H1 (cell line): ENCODE measurements around the gene KRT37. TPM values are rescaled to one million over a fixed set of nuclear protein-coding genes. Genes with fewer than 3 reads are reported as not detected.

Experiments used
- CTCF ChIA-PET: fragments of 300-600 bp; sonication (Branson Sonifier 250); formaldehyde crosslinking; loops from one replicate; lab custom pipeline; 2021; ENCODE audit not compliant: partially characterized antibody; lab: Charles Lee
- POLR2A ChIA-PET: fragments of 300-600 bp; sonication (Branson Sonifier 250); formaldehyde crosslinking; loops from one replicate; lab custom pipeline; 2021; ENCODE audit warnings: inconsistent platforms; ENCODE audit not compliant: partially characterized antibody; lab: Charles Lee
- DNase-seq, 2 experiments: peaks; one replicate each; pipeline versions ENCODE4 v3.0.0 to v3.0.0-alpha.2; 2010 to 2022; ENCODE audit warnings: low spot score in 2 of 2, low read depth in 1 of 2, mixed read lengths in 1 of 2
- FAIRE-seq: peaks from 2 replicates; lab custom pipeline; 2011; peaks lifted over from hg19 to GRCh38; lab: Jason Lieb, UNC
- H2AFZ ChIP-seq: 2 replicates; pipeline ENCODE4 v1.8.1; 2012; ENCODE audit warnings: low read length, inconsistent platforms
- H2AK5ac ChIP-seq: 2 replicates; pipeline ENCODE4 v1.6.1; 2013; ENCODE audit warnings: low read depth, low read length
- H2BK120ac ChIP-seq: replicated peaks from 2 replicates; pipeline ENCODE3; 2013; ENCODE audit warnings: low read depth, low read length, inconsistent platforms
- H2BK12ac ChIP-seq: 2 replicates; pipeline ENCODE4 v1.6.1; 2013; ENCODE audit warnings: low read depth, low read length
- H2BK15ac ChIP-seq: 2 replicates; pipeline ENCODE4 v1.6.1; 2013; ENCODE audit warnings: low read length
- H2BK20ac ChIP-seq: 2 replicates; pipeline ENCODE4 v1.6.1; 2013; ENCODE audit warnings: low read length
- H2BK5ac ChIP-seq: 2 replicates; pipeline ENCODE4 v1.6.1; 2013; ENCODE audit warnings: low read depth, low read length
- H3K14ac ChIP-seq: 2 replicates; pipeline ENCODE4 v1.6.1; 2013; ENCODE audit warnings: inconsistent platforms; ENCODE audit not compliant: insufficient read length
- H3K18ac ChIP-seq: 2 replicates; pipeline ENCODE4 v1.6.1; 2013; ENCODE audit warnings: low read length; ENCODE audit errors: extremely low read depth
- H3K23ac ChIP-seq: 2 replicates; pipeline ENCODE4 v1.6.1; 2013; ENCODE audit warnings: inconsistent platforms; ENCODE audit not compliant: insufficient read length
- H3K23me2 ChIP-seq: 2 replicates; pipeline ENCODE4 v1.6.1; 2013; ENCODE audit warnings: low read depth, low read length
- H3K27ac ChIP-seq: 2 replicates; pipeline ENCODE4 v1.6.1; 2011; ENCODE audit warnings: low read depth, low read length, inconsistent platforms
- H3K27me3 ChIP-seq, 4 experiments: replicated peaks in 1 of 4; 1 replicate in 1 of 4; 2 replicates in 3 of 4; pipeline versions ENCODE4 v1.6.1 to v1.8.1; 2011 to 2013; ENCODE audit warnings: low read length in 3 of 4, mild to moderate bottlenecking in 3 of 4, inconsistent platforms in 2 of 4, mixed read lengths in 2 of 4, moderate library complexity in 1 of 4; ENCODE audit not compliant: control insufficient read depth in 3 of 4, insufficient read depth in 3 of 4; ENCODE audit errors: extremely low read depth in 1 of 4
- H3K36me3 ChIP-seq, 4 experiments: 2 replicates each; pipeline versions ENCODE4 v1.6.1 to v1.8.1; 2011 to 2013; ENCODE audit warnings: mild to moderate bottlenecking in 4 of 4, low read length in 3 of 4, moderate library complexity in 2 of 4, control low read depth in 1 of 4, inconsistent platforms in 1 of 4; ENCODE audit not compliant: insufficient read depth in 4 of 4, control insufficient read depth in 2 of 4
- H3K4ac ChIP-seq: replicated peaks from 2 replicates; pipeline ENCODE3; 2013; ENCODE audit warnings: low read length, low read depth, mixed read lengths, inconsistent platforms; ENCODE audit not compliant: insufficient read length
- H3K4me1 ChIP-seq, 4 experiments: replicated peaks in 1 of 4; 1 replicate in 1 of 4; 2 replicates in 3 of 4; pipeline versions ENCODE4 v1.6.1 to v1.8.1; 2011 to 2013; ENCODE audit warnings: low read length in 3 of 4, inconsistent platforms in 2 of 4, mixed read lengths in 1 of 4; ENCODE audit not compliant: insufficient read depth in 4 of 4, control insufficient read depth in 3 of 4
- H3K4me2 ChIP-seq, 2 experiments: 2 replicates each; pipeline versions ENCODE4 v1.6.1 to v1.8.1; 2011 to 2013; ENCODE audit warnings: low read depth in 2 of 2, low read length in 2 of 2, control low read depth in 1 of 2, inconsistent platforms in 1 of 2, mild to moderate bottlenecking in 1 of 2; ENCODE audit not compliant: insufficient read depth in 1 of 2
- H3K4me3 ChIP-seq, 4 experiments: fragments of 200-600, 300-600 bp in 1 of 4; sonication (generic), shearing (Covaris generic), sonication (Bioruptor Twin) in 1 of 4; 2 replicates each; pipeline versions ENCODE4 v1.5.1 to v1.8.1; 2011 to 2016; ENCODE audit warnings: low read length in 4 of 4, low read depth in 3 of 4, control low read depth in 2 of 4, inconsistent platforms in 2 of 4, mild to moderate bottlenecking in 2 of 4, mixed read lengths in 1 of 4, moderate library complexity in 1 of 4; ENCODE audit not compliant: insufficient read depth in 2 of 4; ENCODE audit errors: extremely low read depth in 1 of 4
- H3K56ac ChIP-seq: replicated peaks from 2 replicates; pipeline ENCODE3; 2013; ENCODE audit warnings: low read depth, mild to moderate bottlenecking, mixed read lengths, low read length, inconsistent platforms; ENCODE audit not compliant: insufficient read length
- H3K79me1 ChIP-seq: 2 replicates; pipeline ENCODE4 v1.6.1; 2013; ENCODE audit warnings: low read depth, low read length, control low read depth
- H3K79me2 ChIP-seq, 2 experiments: 2 replicates each; pipeline versions ENCODE4 v1.6.1 to v1.8.1; 2012 to 2013; ENCODE audit warnings: low read length in 2 of 2, mild to moderate bottlenecking in 2 of 2, inconsistent platforms in 1 of 2; ENCODE audit not compliant: insufficient read depth in 2 of 2, control insufficient read depth in 1 of 2
- H3K9ac ChIP-seq, 4 experiments: replicated peaks in 1 of 4; 1 replicate in 1 of 4; 2 replicates in 3 of 4; pipeline versions ENCODE4 v1.6.1 to v1.8.1; 2011 to 2013; ENCODE audit warnings: low read depth in 3 of 4, low read length in 3 of 4, control low read depth in 2 of 4, mild to moderate bottlenecking in 2 of 4, moderate library complexity in 2 of 4, inconsistent platforms in 1 of 4; ENCODE audit errors: extremely low read depth in 1 of 4
- H3K9me3 ChIP-seq, 2 experiments: 2 replicates each; pipeline versions ENCODE4 v1.6.1 to v1.8.1; 2012 to 2013; ENCODE audit warnings: mild to moderate bottlenecking in 2 of 2, moderate library complexity in 2 of 2, control low read depth in 1 of 2, inconsistent platforms in 1 of 2, low read depth in 1 of 2, low read length in 1 of 2, mixed read lengths in 1 of 2; ENCODE audit not compliant: insufficient read depth in 2 of 2
- H4K20me1 ChIP-seq, 2 experiments: replicated peaks in 1 of 2; 2 replicates each; pipeline versions ENCODE3 to v1.8.1; 2011 to 2013; ENCODE audit warnings: inconsistent platforms in 2 of 2, low read length in 2 of 2, mild to moderate bottlenecking in 1 of 2; ENCODE audit not compliant: insufficient read depth in 2 of 2, control insufficient read depth in 1 of 2
- H4K5ac ChIP-seq: 2 replicates; pipeline ENCODE4 v1.6.1; 2013; ENCODE audit warnings: low read length, low read depth, mixed read lengths, inconsistent platforms; ENCODE audit not compliant: insufficient read length
- H4K8ac ChIP-seq: 2 replicates; pipeline ENCODE4 v1.8.0; 2013; ENCODE audit warnings: mild to moderate bottlenecking, moderate library complexity, low read length, inconsistent platforms; ENCODE audit not compliant: insufficient read depth; ENCODE audit errors: extremely low read depth
- H4K91ac ChIP-seq: replicated peaks from 2 replicates; pipeline ENCODE3; 2013; ENCODE audit warnings: low read length, mixed read lengths, inconsistent platforms; ENCODE audit not compliant: insufficient read length
- ATF2 ChIP-seq: IDR thresholded peaks from 2 replicates; pipeline ENCODE4 v1.6.1; 2012; ENCODE audit warnings: low read length, inconsistent platforms
- CEBPB ChIP-seq: IDR thresholded peaks from 2 replicates; pipeline ENCODE4 v1.6.1; 2012; ENCODE audit warnings: low read depth, low read length
- CREB1 ChIP-seq: IDR thresholded peaks from 2 replicates; pipeline ENCODE4 v1.6.1; 2012; ENCODE audit warnings: inconsistent platforms
- EP300 ChIP-seq, 2 experiments: IDR thresholded peaks; 1 replicate in 1 of 2; 2 replicates in 1 of 2; pipeline ENCODE4 v1.6.1; 2011 to 2012; ENCODE audit warnings: low read depth in 2 of 2, low read length in 2 of 2, mild to moderate bottlenecking in 2 of 2, borderline replicate concordance in 1 of 2, inconsistent platforms in 1 of 2, moderate library complexity in 1 of 2
- EZH2 ChIP-seq: fragments of 200-600 bp; sonication (generic); IDR thresholded peaks from 2 replicates; pipeline ENCODE4 v1.7.1; 2012; ENCODE audit warnings: low read depth, mild to moderate bottlenecking, moderate library complexity, low read length, inconsistent platforms; ENCODE audit not compliant: severe bottlenecking
- JUND ChIP-seq: IDR thresholded peaks from 2 replicates; pipeline ENCODE4 v1.6.1; 2011; ENCODE audit warnings: mild to moderate bottlenecking, improper control_type of control experiment, low read length
- KDM5A ChIP-seq: fragments of 200-600 bp; IDR thresholded peaks from 2 replicates; pipeline ENCODE4 v1.7.1; 2012; ENCODE audit warnings: mild to moderate bottlenecking, low read length, inconsistent platforms, mixed read lengths
- POLR2A ChIP-seq, 2 experiments: IDR thresholded peaks; 1 replicate in 1 of 2; 2 replicates in 1 of 2; pipeline ENCODE4 v1.6.1; 2011; ENCODE audit warnings: low read depth in 2 of 2, low read length in 2 of 2, mild to moderate bottlenecking in 2 of 2; ENCODE audit errors: control extremely low read depth in 1 of 2
- POU5F1 ChIP-seq: IDR thresholded peaks from 2 replicates; pipeline ENCODE4 v1.6.1; 2011; ENCODE audit warnings: low read depth, mild to moderate bottlenecking, low read length, moderate library complexity
- RXRA ChIP-seq: IDR thresholded peaks from 2 replicates; pipeline ENCODE4 v1.6.1; 2011; ENCODE audit warnings: low read depth, mild to moderate bottlenecking, low read length, moderate library complexity; ENCODE audit not compliant: insufficient read depth
- SAP30 ChIP-seq: fragments of 300-600 bp; sonication (generic); IDR thresholded peaks from 2 replicates; pipeline ENCODE4 v1.7.1; 2012; ENCODE audit warnings: low read length, moderate library complexity, mild to moderate bottlenecking, inconsistent platforms; ENCODE audit not compliant: insufficient read depth, insufficient replicate concordance
- SP4 ChIP-seq: IDR thresholded peaks from 2 replicates; pipeline ENCODE4 v1.6.1; 2012; ENCODE audit warnings: low read length, inconsistent platforms
- TEAD4 ChIP-seq: IDR thresholded peaks from 2 replicates; pipeline ENCODE4 v1.6.1; 2012; ENCODE audit warnings: low read depth, low read length, inconsistent platforms, mixed read lengths
- WGBS, 2 experiments: shearing (Covaris generic) in 1 of 2; methylation state at CpG; one replicate each; pipeline versions ENCODE4 v1.1.6 to v1.1.7; 2013 to 2015; ENCODE audit warnings: low lambda C conversion rate in 2 of 2, mixed read lengths in 2 of 2, inconsistent platforms in 1 of 2, low coverage in 1 of 2, missing lambda C conversion rate in 1 of 2; ENCODE audit not compliant: insufficient replicate concordance in 2 of 2, insufficient coverage in 1 of 2, insufficient read length in 1 of 2; ENCODE audit errors: extremely low coverage in 1 of 2, missing lambda C conversion rate in 1 of 2; 5-methylcytosine and 5-hydroxymethylcytosine counted together
- polyA plus RNA-seq, 7 experiments: library from polyadenylated mRNA; depleted of rRNA in 3 of 7; stranded (reverse) in 5 of 7; unstranded in 2 of 7; fragments of >200 nt in 5 of 7; fragments of 200-250 nt in 2 of 7; gene quantifications; 1 replicate in 5 of 7; 2 replicates in 1 of 7; 4 replicates in 1 of 7; pipeline versions ENCODE4 v1.2.1 to v1.2.3, GENCODE V29; 2011 to 2013; ENCODE audit warnings: missing spikeins in 2 of 7, mixed read lengths in 2 of 7
- total RNA-seq: library from RNA; stranded (reverse); fragmentation: NEBNext Ultra II Directional; extraction: Animal tissue kit (Norgen Biotek cat#: 25700); gene quantifications from 2 replicates; pipeline ENCODE4 v1.2.1, GENCODE V29; 2021

Gene KRT37
- total and polyA plus RNA-seq, 2 of the 8 experiments (the other 6 are each of a cell fraction or from before 2014, with no cell fraction given) = not detected

- WGBS, 2 experiments = 57% methylated on average over 2 of the region's 2 CpGs; no CpG with 5 or more reads in 1 of the 2 experiments
- Histone ChIP-seq H2BK120ac (no peak overlapping the region), H2AK5ac (no peak overlapping the region), H3K18ac (no peak overlapping the region), H4K8ac (no peak overlapping the region), H3K23ac (no peak overlapping the region), H4K5ac (no peak overlapping the region), H3K4me2 (no peak overlapping the region), H3K14ac (no peak overlapping the region), H2BK15ac (no peak overlapping the region), H3K56ac (no peak overlapping the region), H3K23me2 (no peaks in the 10 kb centered on the region; the same call in 1 of the 2 replicates), H2BK5ac (no peak overlapping the region), H3K79me1 (no peaks in the 10 kb centered on the region), H3K27me3 (no peaks in the 10 kb centered on the region; a peak in 1 of 7 replicates), H3K27ac (no peak overlapping the region), H2BK12ac (no peak overlapping the region), H3K9me3 (peaks cover 3 to 5% of the 10 kb centered on the region in 2 experiments; a peak in 2 of 4 replicates), H3K4ac (no peak overlapping the region), H2BK20ac (no peak overlapping the region), H3K9ac (no peak overlapping the region), H2AFZ (no peak overlapping the region), H4K20me1 (no peaks in the 10 kb centered on the region), H3K4me3 (no peak overlapping the region), H3K36me3 (no peaks in the 10 kb centered on the region), H4K91ac (no peak overlapping the region), H3K79me2 (no peaks in the 10 kb centered on the region), H3K4me1 (no peaks in the 10 kb centered on the region; a peak in 1 of 7 replicates)
- DNase-seq = no peak
- CTCF ChIA-PET = interaction anchor here (1.0 to 3.1 kb wide), 8 partner anchors 10 to 124 kb away, joined by 3 to 10 read pairs (median 5); partner anchors contain the start of gene KRT13
- FAIRE-seq = no peak
- POLR2A ChIA-PET = interaction anchor here (1.2 kb wide), 1 partner anchor 81 kb away, joined by 3 read pairs; the partner anchor contains the start of gene KRT19
- no peak for TF ChIP-seq JUND
- no peak for TF ChIP-seq TEAD4
- no peak for TF ChIP-seq SP4
- no peak for TF ChIP-seq RXRA
- TF ChIP-seq SAP30 = no peak
- TF ChIP-seq CEBPB = no peak
- TF ChIP-seq KDM5A = no peak
- TF ChIP-seq POU5F1 = no peak
- no peak for TF ChIP-seq POLR2A (IDR thresholded peaks at IDR 0.05; ENCODE audit: control extremely low read depth in 1 of 2, low read depth in 2 of 2, low read length in 2 of 2)
- TF ChIP-seq EZH2 = no peak
- TF ChIP-seq ATF2 = no peak
- TF ChIP-seq EP300 (IDR thresholded peaks at IDR 0.05; ENCODE audit: borderline replicate concordance in 1 of 2, low read depth in 2 of 2, low read length in 2 of 2) = no peak
- no peak for TF ChIP-seq CREB1
These were observed 22.4 kb upstream of the KRT37 start for GRCh38 chr17:41446806-41447205.
